Measurements from ENCODE around the gene FBXW8.

DNA sequence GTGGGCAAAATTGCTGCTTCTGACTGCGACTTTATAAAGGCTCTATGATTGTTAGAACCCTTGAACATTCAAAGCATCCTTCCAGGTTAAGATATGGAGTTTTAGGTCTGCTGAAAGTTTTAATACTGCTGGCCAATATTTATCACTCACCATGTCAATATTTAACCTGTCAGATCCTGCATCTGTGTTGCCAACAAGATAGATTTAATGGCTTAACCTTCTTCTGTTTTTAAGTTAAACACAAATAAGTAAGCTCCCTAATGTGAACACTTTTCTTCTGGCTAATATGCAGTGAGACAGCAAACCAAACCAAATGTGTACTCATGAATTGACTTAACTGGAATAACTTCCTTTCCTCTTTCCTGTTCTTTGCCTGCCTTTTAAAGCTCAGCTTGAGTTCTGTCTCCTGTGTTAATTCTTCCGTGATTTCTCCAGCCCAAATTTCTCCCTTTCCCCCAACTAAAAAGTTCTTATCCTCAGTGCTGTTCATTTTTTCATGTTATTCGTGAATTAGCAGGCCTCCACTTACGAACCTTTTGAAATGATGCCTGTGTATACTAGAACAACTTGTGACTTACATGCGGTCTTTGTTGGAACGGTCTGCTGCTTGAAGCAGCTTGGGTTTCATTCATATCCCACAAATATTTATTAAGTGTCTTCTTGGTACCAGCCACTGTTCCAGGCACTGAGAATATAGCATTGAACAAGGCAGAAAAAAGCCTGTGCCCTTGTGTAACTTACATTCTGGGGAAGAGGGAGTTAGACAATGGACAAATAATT lies 9.1 kb downstream of the FBXW8 start:
- TF ChIP-seq HOXC10 (CRISPR knock-in tag; IDR thresholded peaks at IDR 0.05) = no peak
- TF ChIP-seq ZBTB48 (tag by site-specific recombination; IDR thresholded peaks at IDR 0.05) = 0 out of 2 replicates have a peak, but pooled peaks have one; percentile 0
- no peak for TF ChIP-seq ZEB2 (tag by site-specific recombination; IDR thresholded peaks at IDR 0.05)
- TF ChIP-seq IKZF3 (tag by site-specific recombination; IDR thresholded peaks at IDR 0.05) = no peak
- no peak for TF ChIP-seq ZNF76 (tag by site-specific recombination; IDR thresholded peaks at IDR 0.05; ENCODE audit: borderline replicate concordance, low read depth)
- TF ChIP-seq, protein P1, sequence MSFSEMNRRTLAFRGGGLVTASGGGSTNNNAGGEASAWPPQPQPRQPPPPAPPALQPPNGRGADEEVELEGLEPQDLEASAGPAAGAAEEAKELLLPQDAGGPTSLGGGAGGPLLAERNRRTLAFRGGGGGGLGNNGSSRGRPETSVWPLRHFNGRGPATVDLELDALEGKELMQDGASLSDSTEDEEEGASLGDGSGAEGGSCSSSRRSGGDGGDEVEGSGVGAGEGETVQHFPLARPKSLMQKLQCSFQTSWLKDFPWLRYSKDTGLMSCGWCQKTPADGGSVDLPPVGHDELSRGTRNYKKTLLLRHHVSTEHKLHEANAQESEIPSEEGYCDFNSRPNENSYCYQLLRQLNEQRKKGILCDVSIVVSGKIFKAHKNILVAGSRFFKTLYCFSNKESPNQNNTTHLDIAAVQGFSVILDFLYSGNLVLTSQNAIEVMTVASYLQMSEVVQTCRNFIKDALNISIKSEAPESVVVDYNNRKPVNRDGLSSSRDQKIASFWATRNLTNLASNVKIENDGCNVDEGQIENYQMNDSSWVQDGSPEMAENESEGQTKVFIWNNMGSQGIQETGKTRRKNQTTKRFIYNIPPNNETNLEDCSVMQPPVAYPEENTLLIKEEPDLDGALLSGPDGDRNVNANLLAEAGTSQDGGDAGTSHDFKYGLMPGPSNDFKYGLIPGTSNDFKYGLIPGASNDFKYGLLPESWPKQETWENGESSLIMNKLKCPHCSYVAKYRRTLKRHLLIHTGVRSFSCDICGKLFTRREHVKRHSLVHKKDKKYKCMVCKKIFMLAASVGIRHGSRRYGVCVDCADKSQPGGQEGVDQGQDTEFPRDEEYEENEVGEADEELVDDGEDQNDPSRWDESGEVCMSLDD (tag by site-specific recombination; IDR thresholded peaks at IDR 0.05) = no peak
- TF ChIP-seq, protein P2, sequence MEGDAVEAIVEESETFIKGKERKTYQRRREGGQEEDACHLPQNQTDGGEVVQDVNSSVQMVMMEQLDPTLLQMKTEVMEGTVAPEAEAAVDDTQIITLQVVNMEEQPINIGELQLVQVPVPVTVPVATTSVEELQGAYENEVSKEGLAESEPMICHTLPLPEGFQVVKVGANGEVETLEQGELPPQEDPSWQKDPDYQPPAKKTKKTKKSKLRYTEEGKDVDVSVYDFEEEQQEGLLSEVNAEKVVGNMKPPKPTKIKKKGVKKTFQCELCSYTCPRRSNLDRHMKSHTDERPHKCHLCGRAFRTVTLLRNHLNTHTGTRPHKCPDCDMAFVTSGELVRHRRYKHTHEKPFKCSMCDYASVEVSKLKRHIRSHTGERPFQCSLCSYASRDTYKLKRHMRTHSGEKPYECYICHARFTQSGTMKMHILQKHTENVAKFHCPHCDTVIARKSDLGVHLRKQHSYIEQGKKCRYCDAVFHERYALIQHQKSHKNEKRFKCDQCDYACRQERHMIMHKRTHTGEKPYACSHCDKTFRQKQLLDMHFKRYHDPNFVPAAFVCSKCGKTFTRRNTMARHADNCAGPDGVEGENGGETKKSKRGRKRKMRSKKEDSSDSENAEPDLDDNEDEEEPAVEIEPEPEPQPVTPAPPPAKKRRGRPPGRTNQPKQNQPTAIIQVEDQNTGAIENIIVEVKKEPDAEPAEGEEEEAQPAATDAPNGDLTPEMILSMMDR (tag by site-specific recombination; IDR thresholded peaks at IDR 0.05) = no peak
- TF ChIP-seq ZNF211 (tag by site-specific recombination; IDR thresholded peaks at IDR 0.05; ENCODE audit: low read depth) = no peak
- TF ChIP-seq ZBTB7A (tag by site-specific recombination; IDR thresholded peaks at IDR 0.05; ENCODE audit: low read depth) = no peak
- TF ChIP-seq ZNF16 (tag by site-specific recombination; IDR thresholded peaks at IDR 0.05; ENCODE audit: low read depth) = no peak
- TF ChIP-seq KLF7 (tag by site-specific recombination; IDR thresholded peaks at IDR 0.05; ENCODE audit: borderline replicate concordance) = no peak
